ENCODE results near the gene CLBA1.

DNA sequence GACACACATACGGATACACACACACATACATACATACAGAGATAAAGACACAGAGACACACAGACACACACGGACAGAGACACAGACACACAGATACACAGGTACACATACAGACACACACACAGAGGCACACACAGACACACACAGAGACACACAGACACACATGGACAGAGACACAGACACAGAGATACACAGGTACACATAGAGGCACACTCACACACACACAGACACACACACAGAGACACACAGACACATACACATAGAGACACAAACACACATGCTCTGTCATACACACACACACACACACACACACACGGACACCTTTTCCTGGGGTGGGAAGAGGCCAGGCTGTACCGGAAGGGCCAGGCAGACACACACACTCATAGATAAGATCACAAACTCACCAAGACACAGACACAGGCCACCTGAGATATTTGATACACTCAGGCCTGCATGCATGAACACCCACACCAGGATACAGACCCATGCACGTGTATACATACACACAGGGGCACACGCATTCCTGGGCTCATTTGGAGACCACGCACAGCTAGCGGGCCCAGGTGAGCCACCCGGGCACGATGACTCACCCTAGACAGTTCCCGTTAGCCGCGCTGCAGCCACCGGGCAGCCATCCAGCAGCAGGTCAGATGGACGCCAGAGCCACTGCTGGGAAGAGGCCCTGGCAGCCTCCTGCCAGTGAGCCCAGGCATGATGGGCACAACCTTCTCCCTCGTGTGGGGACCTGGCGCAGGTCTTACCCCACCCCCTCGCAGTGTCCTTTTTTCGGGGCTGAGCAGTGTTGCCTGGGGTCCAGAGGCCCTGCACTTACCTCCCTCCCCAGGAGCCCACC is 5.6 kb upstream of the CLBA1 start:
- TF ChIP-seq CTCF (conservative IDR thresholded peaks at IDR 0.05; ENCODE audit: low read depth, low read length) = no peak
- TF ChIP-seq EZH2 (IDR thresholded peaks at IDR 0.05; ENCODE audit: borderline replicate concordance, low read depth, low read length, poor library complexity, severe bottlenecking) = no peak

Data from A673 (cell line).